Loucy (cell line): Measurements from ENCODE around the gene UNC5C.

Experiments
- H2AFZ ChIP-seq: fragments of 200-600 bp; sonication (generic); 2 replicates; pipeline ENCODE4 v1.6.0; 2016; ENCODE audit warnings: antibody characterized with exemption, mild to moderate bottlenecking, low read length, moderate library complexity
- H3F3A ChIP-seq: fragments of 200-600 bp; 2 replicates; pipeline ENCODE4 v1.6.0; 2016; ENCODE audit warnings: antibody characterized with exemption, low read depth, mild to moderate bottlenecking
- H3K27me3 ChIP-seq: fragments of 200-600 bp; sonication (generic); 2 replicates; pipeline ENCODE4 v1.6.1; 2014; ENCODE audit warnings: low read length, mild to moderate bottlenecking; ENCODE audit not compliant: insufficient read depth, poor library complexity, severe bottlenecking
- H3K36me3 ChIP-seq: fragments of 200-600 bp; sonication (generic); 2 replicates; pipeline ENCODE4 v1.6.1; 2016; ENCODE audit warnings: low read length; ENCODE audit not compliant: insufficient read depth
- H3K4me1 ChIP-seq: fragments of 200-600 bp; sonication (generic); 2 replicates; pipeline ENCODE4 v1.5.1; 2014; ENCODE audit warnings: low read length, mild to moderate bottlenecking; ENCODE audit not compliant: insufficient read depth, poor library complexity, severe bottlenecking
- H3K4me2 ChIP-seq: fragments of 200-600 bp; sonication (generic); 2 replicates; pipeline ENCODE4 v1.6.0; 2014; ENCODE audit warnings: antibody characterized with exemption, low read length, low read depth, mild to moderate bottlenecking; ENCODE audit not compliant: poor library complexity, severe bottlenecking
- H3K4me3 ChIP-seq: fragments of 200-600 bp; sonication (generic); 2 replicates; pipeline ENCODE4 v1.5.1; 2014; ENCODE audit warnings: low read length, mild to moderate bottlenecking, mixed read lengths; ENCODE audit not compliant: poor library complexity, severe bottlenecking
- H3K79me2 ChIP-seq: fragments of 200-600 bp; sonication (generic); 2 replicates; pipeline ENCODE4 v1.6.1; 2014; ENCODE audit warnings: low read length; ENCODE audit not compliant: insufficient read depth
- H3K9ac ChIP-seq: fragments of 200-600 bp; sonication (generic); 2 replicates; pipeline ENCODE4 v1.6.0; 2014; ENCODE audit warnings: mild to moderate bottlenecking, low read depth, low read length, moderate library complexity; ENCODE audit not compliant: poor library complexity, severe bottlenecking
- H3K9me2 ChIP-seq: fragments of 200-600 bp; sonication (generic); replicated peaks from 2 replicates; pipeline ENCODE4 v1.6.1; 2016; ENCODE audit warnings: low read depth, low read length, mixed read lengths
- H3K9me3 ChIP-seq: fragments of 200-600 bp; sonication (generic); 2 replicates; pipeline ENCODE4 v1.6.1; 2014; ENCODE audit warnings: mild to moderate bottlenecking, antibody characterized with exemption, low read length, low read depth; ENCODE audit not compliant: insufficient read depth
- H4K20me1 ChIP-seq: fragments of 200-600 bp; sonication (generic); 2 replicates; pipeline ENCODE4 v1.6.0; 2014; ENCODE audit warnings: antibody characterized with exemption, low read length, mild to moderate bottlenecking; ENCODE audit not compliant: insufficient read depth, poor library complexity, severe bottlenecking
- CTCF ChIP-seq: fragments of 200-600 bp; sonication (generic); conservative IDR thresholded peaks from 2 replicates; pipeline ENCODE4 v1.5.1; 2014; ENCODE audit warnings: mild to moderate bottlenecking, antibody characterized with exemption, low read length
- EZH2phosphoT487 ChIP-seq: fragments of 200-600 bp; IDR thresholded peaks from 2 replicates; pipeline ENCODE4 v1.6.1; 2018; ENCODE audit warnings: antibody characterized with exemption, mild to moderate bottlenecking, moderate library complexity, borderline replicate concordance

The UNC5C gene

GRCh38 chr4:95432466-95432865, 116.3 kb downstream of the UNC5C start:
- no peaks in the 10 kb centered on the region for H3K9me3 ChIP-seq
- no peak for TF ChIP-seq CTCF
- no peak for TF ChIP-seq EZH2phosphoT487
- H3K4me2 ChIP-seq, result no peak overlapping the region
- no peak overlapping the region for H3K9ac ChIP-seq
- no peaks in the 10 kb centered on the region for H3K36me3 ChIP-seq
- no peaks in the 10 kb centered on the region for H3K79me2 ChIP-seq
- no peak overlapping the region for H3K4me3 ChIP-seq
- H3K27me3 ChIP-seq, result no peaks in the 10 kb centered on the region
- H3K9me2 ChIP-seq, result no peaks in the 10 kb centered on the region
- H2AFZ ChIP-seq, result no peak overlapping the region
- H3F3A ChIP-seq, result no peaks in the 10 kb centered on the region
- no peaks in the 10 kb centered on the region for H4K20me1 ChIP-seq
- H3K4me1 ChIP-seq, result no peaks in the 10 kb centered on the region

- H3K4me3 ChIP-seq, result no peak overlapping the region
- H3F3A ChIP-seq, result no peaks in the 10 kb centered on the region
- H2AFZ ChIP-seq, result no peak overlapping the region
- no peak overlapping the region for H3K9ac ChIP-seq
- H3K9me2 ChIP-seq, result no peaks in the 10 kb centered on the region
- no peaks in the 10 kb centered on the region for H3K36me3 ChIP-seq
- TF ChIP-seq CTCF, result no peak
- no peak for TF ChIP-seq EZH2phosphoT487
- no peaks in the 10 kb centered on the region for H3K9me3 ChIP-seq
- H3K4me2 ChIP-seq, result no peak overlapping the region
- H4K20me1 ChIP-seq, result no peaks in the 10 kb centered on the region
- no peaks in the 10 kb centered on the region for H3K79me2 ChIP-seq
- no peaks in the 10 kb centered on the region for H3K4me1 ChIP-seq
- no peaks in the 10 kb centered on the region for H3K27me3 ChIP-seq
Observed at GRCh38 chr4:95431678-95432077, 117.1 kb downstream of the UNC5C start.

- TF ChIP-seq EZH2phosphoT487 (no peak), CTCF (no peak)
- no peaks in the 10 kb centered on the region for H3K36me3 ChIP-seq
Observed at GRCh38 chr4:95429416-95429815, 119.4 kb downstream of the UNC5C start.

More at GRCh38 chr4:95429416-95429815, 119.4 kb downstream of the UNC5C start:
- H3K79me2 ChIP-seq, result no peaks in the 10 kb centered on the region
- no peak overlapping the region for H3K9ac ChIP-seq
- no peak overlapping the region for H2AFZ ChIP-seq
- no peaks in the 10 kb centered on the region for H3K9me3 ChIP-seq
- H3K4me3 ChIP-seq, result no peak overlapping the region
- no peaks in the 10 kb centered on the region for H3K27me3 ChIP-seq
- H4K20me1 ChIP-seq, result no peaks in the 10 kb centered on the region
- no peak overlapping the region for H3K4me2 ChIP-seq
- H3F3A ChIP-seq, result no peaks in the 10 kb centered on the region
- no peaks in the 10 kb centered on the region for H3K9me2 ChIP-seq
- H3K4me1 ChIP-seq, result no peaks in the 10 kb centered on the region
